OCI-LY1 (cell line): ENCODE measurements around the gene BLOC1S1.

Experiments used
- H2AFZ ChIP-seq: fragments of 200-600 bp; sonication (generic), shearing (Covaris generic); 2 replicates; pipeline ENCODE4 v1.6.0; 2014; ENCODE audit warnings: antibody characterized with exemption, mild to moderate bottlenecking, low read length
- H3F3A ChIP-seq: fragments of 200-600 bp; sonication (generic), shearing (Covaris generic); 2 replicates; pipeline ENCODE4 v1.6.0; 2014; ENCODE audit warnings: mild to moderate bottlenecking, antibody characterized with exemption, low read length, moderate library complexity; ENCODE audit not compliant: insufficient read depth
- H3K27ac ChIP-seq: fragments of 200-600 bp; sonication (generic); 2 replicates; pipeline ENCODE4 v1.5.1; 2014; ENCODE audit warnings: low read length, mixed run types, mild to moderate bottlenecking, low read depth; ENCODE audit not compliant: poor library complexity, severe bottlenecking
- H3K27me3 ChIP-seq: fragments of 200-600 bp; sonication (generic); 2 replicates; pipeline ENCODE4 v1.6.0; 2014; ENCODE audit warnings: antibody characterized with exemption, mild to moderate bottlenecking, low read length, moderate library complexity; ENCODE audit not compliant: insufficient read depth
- H3K36me3 ChIP-seq: fragments of 200-600 bp; sonication (generic); 2 replicates; pipeline ENCODE4 v1.6.1; 2014; ENCODE audit warnings: mild to moderate bottlenecking, antibody characterized with exemption, low read length, moderate library complexity, mixed read lengths; ENCODE audit not compliant: insufficient read depth
- H3K4me1 ChIP-seq: fragments of 200-600 bp; sonication (generic); 2 replicates; pipeline ENCODE4 v1.5.1; 2014; ENCODE audit warnings: mild to moderate bottlenecking, low read length, moderate library complexity; ENCODE audit not compliant: insufficient read depth, severe bottlenecking
- H3K4me2 ChIP-seq: fragments of 200-600 bp; sonication (generic), shearing (Covaris generic); 2 replicates; pipeline ENCODE4 v1.6.1; 2014; ENCODE audit warnings: low read length
- H3K4me3 ChIP-seq: fragments of 200-600 bp; sonication (generic); 2 replicates; pipeline ENCODE4 v1.5.1; 2014; ENCODE audit warnings: low read length, low read depth, mild to moderate bottlenecking, mixed read lengths; ENCODE audit not compliant: poor library complexity, severe bottlenecking
- H3K79me2 ChIP-seq: fragments of 200-600 bp; shearing (Covaris generic); 2 replicates; pipeline ENCODE4 v1.6.1; 2016; ENCODE audit warnings: mixed run types, low read length, mixed read lengths; ENCODE audit not compliant: insufficient read depth
- H3K9ac ChIP-seq: fragments of 200-600 bp; sonication (generic), shearing (Covaris generic); 2 replicates; pipeline ENCODE4 v1.6.1; 2014; ENCODE audit warnings: mild to moderate bottlenecking, low read length, mixed read lengths
- H3K9me2 ChIP-seq: fragments of 200-600 bp; sonication (generic), shearing (Covaris generic); 2 replicates; pipeline ENCODE4 v1.6.1; 2014; ENCODE audit warnings: low read depth, mild to moderate bottlenecking, low read length, mixed read lengths
- H3K9me3 ChIP-seq: fragments of 200-600 bp; shearing (Covaris generic); 2 replicates; pipeline ENCODE4 v1.6.1; 2014; ENCODE audit warnings: low read length, mixed read lengths
- H4K20me1 ChIP-seq: fragments of 200-600 bp; sonication (generic), shearing (Covaris generic); 2 replicates; pipeline ENCODE4 v1.6.0; 2016; ENCODE audit warnings: mild to moderate bottlenecking, low read length; ENCODE audit not compliant: insufficient read depth
- EZH2 ChIP-seq: fragments of 200-600 bp; sonication (generic), shearing (Covaris generic); IDR thresholded peaks from 2 replicates; pipeline ENCODE4 v1.8.0; 2017; ENCODE audit warnings: borderline replicate concordance, mixed run types, mild to moderate bottlenecking, antibody characterized with exemption, low read length, moderate library complexity, mixed read lengths
- TF ChIP-seq, protein P1 (sequence below): fragments of 200-600 bp; sonication (generic), shearing (Covaris generic); IDR thresholded peaks from 2 replicates; pipeline ENCODE4 v1.5.1; 2017; ENCODE audit warnings: mild to moderate bottlenecking, antibody characterized with exemption, low read length, moderate library complexity, mixed read lengths

Gene BLOC1S1

DNA sequence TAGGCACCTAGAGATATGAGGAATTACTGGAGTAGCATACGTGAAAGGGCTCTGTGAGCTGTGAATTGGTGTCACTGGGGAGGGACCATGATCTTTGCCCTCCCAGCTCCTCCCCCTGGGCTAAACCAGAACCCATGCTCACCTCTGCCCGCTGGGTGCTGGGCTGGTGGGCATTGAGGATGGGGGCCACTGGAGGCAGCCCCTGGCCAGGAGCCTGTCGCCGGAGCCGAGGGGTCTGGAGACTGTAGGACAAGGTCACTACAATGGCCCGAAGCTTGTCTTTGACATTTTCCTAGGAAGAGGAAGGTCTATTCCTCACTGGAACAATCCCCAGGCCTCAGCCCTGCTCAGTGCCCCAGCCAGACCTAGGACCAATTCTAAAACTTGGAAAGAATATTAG, 19.7 kb upstream of the BLOC1S1 start:
- no peaks in the 10 kb centered on the region for H3K79me2 ChIP-seq
- H3K4me2 ChIP-seq: no peak overlapping the region
- H3K4me1 ChIP-seq: no peaks in the 10 kb centered on the region
- no peaks in the 10 kb centered on the region for H3K36me3 ChIP-seq
- no peaks in the 10 kb centered on the region for H3F3A ChIP-seq
- peaks cover 8% of the 10 kb centered on the region; the same call in 1 of the 2 replicates for H3K27me3 ChIP-seq
- TF ChIP-seq EZH2: no peak
- TF ChIP-seq, protein P1, sequence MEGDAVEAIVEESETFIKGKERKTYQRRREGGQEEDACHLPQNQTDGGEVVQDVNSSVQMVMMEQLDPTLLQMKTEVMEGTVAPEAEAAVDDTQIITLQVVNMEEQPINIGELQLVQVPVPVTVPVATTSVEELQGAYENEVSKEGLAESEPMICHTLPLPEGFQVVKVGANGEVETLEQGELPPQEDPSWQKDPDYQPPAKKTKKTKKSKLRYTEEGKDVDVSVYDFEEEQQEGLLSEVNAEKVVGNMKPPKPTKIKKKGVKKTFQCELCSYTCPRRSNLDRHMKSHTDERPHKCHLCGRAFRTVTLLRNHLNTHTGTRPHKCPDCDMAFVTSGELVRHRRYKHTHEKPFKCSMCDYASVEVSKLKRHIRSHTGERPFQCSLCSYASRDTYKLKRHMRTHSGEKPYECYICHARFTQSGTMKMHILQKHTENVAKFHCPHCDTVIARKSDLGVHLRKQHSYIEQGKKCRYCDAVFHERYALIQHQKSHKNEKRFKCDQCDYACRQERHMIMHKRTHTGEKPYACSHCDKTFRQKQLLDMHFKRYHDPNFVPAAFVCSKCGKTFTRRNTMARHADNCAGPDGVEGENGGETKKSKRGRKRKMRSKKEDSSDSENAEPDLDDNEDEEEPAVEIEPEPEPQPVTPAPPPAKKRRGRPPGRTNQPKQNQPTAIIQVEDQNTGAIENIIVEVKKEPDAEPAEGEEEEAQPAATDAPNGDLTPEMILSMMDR: no peak
- no peak overlapping the region for H3K9ac ChIP-seq
- no peaks in the 10 kb centered on the region for H3K9me3 ChIP-seq
- H3K4me3 ChIP-seq: no peak overlapping the region
- no peaks in the 10 kb centered on the region for H3K9me2 ChIP-seq
- no peak overlapping the region for H2AFZ ChIP-seq
- no peak overlapping the region for H3K27ac ChIP-seq
- H4K20me1 ChIP-seq: no peaks in the 10 kb centered on the region

DNA sequence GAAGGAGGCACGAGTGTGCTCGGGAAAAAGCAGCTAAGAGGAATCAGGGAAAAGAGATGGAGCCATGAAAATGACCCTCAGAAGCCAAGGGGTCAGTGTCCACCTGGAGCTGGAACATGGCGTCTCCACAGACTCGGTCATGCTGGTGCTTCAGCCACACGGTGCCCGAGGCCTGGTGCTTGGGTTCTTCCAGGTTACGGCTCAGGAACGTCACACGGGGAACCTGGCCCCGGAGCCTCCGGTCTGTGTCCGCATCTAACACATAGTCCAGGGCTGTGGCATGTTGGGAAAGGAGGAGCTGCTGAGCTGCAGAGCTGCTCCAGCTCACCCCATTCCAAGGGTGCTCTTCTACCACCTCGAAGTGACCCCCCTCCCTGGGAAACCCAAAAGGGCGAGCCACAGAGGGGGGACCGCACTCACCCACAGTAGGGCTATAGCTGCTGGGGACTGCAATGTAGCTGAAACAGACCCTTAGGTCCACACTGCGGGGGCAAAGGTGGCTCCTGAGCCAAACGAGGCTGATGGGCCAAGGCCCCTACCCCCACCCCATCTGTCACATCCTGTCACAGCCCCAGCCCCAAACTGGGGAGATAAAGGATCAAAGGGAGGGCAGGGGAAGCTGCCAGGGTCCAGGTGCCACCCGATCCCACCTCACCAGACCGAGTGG, 18.9 kb upstream of the BLOC1S1 start:
- no peak overlapping the region for H2AFZ ChIP-seq
- H3K9ac ChIP-seq: no peak overlapping the region
- no peaks in the 10 kb centered on the region for H4K20me1 ChIP-seq
- peaks cover 4% of the 10 kb centered on the region; the same call in 1 of the 2 replicates for H3K27me3 ChIP-seq
- TF ChIP-seq, protein P1: no peak
- TF ChIP-seq EZH2: no peak
- no peak overlapping the region for H3K4me3 ChIP-seq
- H3K4me1 ChIP-seq: no peaks in the 10 kb centered on the region
- H3K9me3 ChIP-seq: no peaks in the 10 kb centered on the region
- H3K36me3 ChIP-seq: no peaks in the 10 kb centered on the region
- H3F3A ChIP-seq: no peaks in the 10 kb centered on the region
- no peak overlapping the region for H3K27ac ChIP-seq
- H3K79me2 ChIP-seq: no peaks in the 10 kb centered on the region
- H3K9me2 ChIP-seq: no peaks in the 10 kb centered on the region
- H3K4me2 ChIP-seq: no peak overlapping the region

DNA sequence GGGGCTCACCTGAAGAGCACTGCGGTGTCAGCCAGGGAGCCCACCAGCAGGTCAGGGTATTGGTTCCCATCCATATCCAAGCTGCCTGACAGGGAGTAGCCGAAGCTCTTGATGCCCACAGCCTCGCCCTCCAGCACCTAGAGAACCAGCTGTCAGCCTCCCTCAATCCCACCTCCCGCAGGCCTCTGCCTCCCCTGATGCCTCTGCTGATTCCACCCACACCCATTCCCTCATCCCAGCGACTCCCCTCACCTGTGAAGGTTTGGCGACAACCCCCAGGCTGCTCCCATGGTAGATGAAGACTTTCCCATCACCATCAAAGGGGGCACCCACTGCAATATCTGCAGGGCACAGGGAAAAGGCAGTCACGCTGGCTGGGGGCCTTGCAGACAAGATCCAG, 18.2 kb upstream of the BLOC1S1 start:
- no peaks in the 10 kb centered on the region for H3K4me1 ChIP-seq
- H3K9me3 ChIP-seq: no peaks in the 10 kb centered on the region
- no peaks in the 10 kb centered on the region for H3F3A ChIP-seq
- H3K27me3 ChIP-seq: peaks cover 4% of the 10 kb centered on the region; the same call in 1 of the 2 replicates
- no peaks in the 10 kb centered on the region for H4K20me1 ChIP-seq
- H3K4me3 ChIP-seq: no peak overlapping the region
- H2AFZ ChIP-seq: no peak overlapping the region
- H3K36me3 ChIP-seq: no peaks in the 10 kb centered on the region
- no peaks in the 10 kb centered on the region for H3K9me2 ChIP-seq
- no peak overlapping the region for H3K27ac ChIP-seq
- H3K9ac ChIP-seq: no peak overlapping the region
- no peak overlapping the region for H3K4me2 ChIP-seq
- TF ChIP-seq, protein P1: no peak
- TF ChIP-seq EZH2: no peak
- no peaks in the 10 kb centered on the region for H3K79me2 ChIP-seq
